Uterus (tissue), 4 donors: Measurements from ENCODE around the gene ADRA2B. TPM values are rescaled to one million over a fixed set of nuclear protein-coding genes. Genes with fewer than 3 reads are reported as not detected.

Source experiments
- DNase-seq, 2 donors: peaks; one replicate each; pipeline ENCODE4 v3.0.0-alpha.2; 2019 to 2020
- H3K27ac ChIP-seq, 2 donors: fragments of 200-600 bp; sonication (generic); 1 replicate in 1 of 2; 2 replicates in 1 of 2; pipeline ENCODE4 v1.5.1; 2016 to 2018
- H3K27me3 ChIP-seq, 2 donors: fragments of 200-600 bp; sonication (generic); one replicate each; pipeline ENCODE4 v1.5.1; 2018 to 2019; ENCODE audit warnings: control low read depth in 1 of 2
- H3K36me3 ChIP-seq, 2 donors: fragments of 200-600 bp; sonication (generic); one replicate each; pipeline ENCODE4 v1.5.1; 2019; ENCODE audit warnings: control low read depth in 1 of 2
- H3K4me1 ChIP-seq, 2 donors: fragments of 200-600 bp; sonication (generic); one replicate each; pipeline ENCODE4 v1.5.1; 2018 to 2019; ENCODE audit warnings: control low read depth in 1 of 2
- H3K4me3 ChIP-seq, 2 donors: fragments of 200-600 bp; sonication (generic); 1 replicate in 1 of 2; 2 replicates in 1 of 2; pipeline ENCODE4 v1.5.1; 2018 to 2019; ENCODE audit warnings: mild to moderate bottlenecking in 1 of 2
- H3K9me3 ChIP-seq, 2 donors: fragments of 200-600 bp; sonication (generic); one replicate each; pipeline ENCODE4 v1.5.1; 2019; ENCODE audit warnings: control low read depth in 1 of 2
- CTCF ChIP-seq, 4 experiments: fragments of 200-600 bp in 2 of 4; fragments of 450-650 bp in 2 of 4; sonication (generic) in 2 of 4; IDR thresholded peaks; one replicate each; pipeline ENCODE4 v1.5.1; 2016 to 2019; ENCODE audit warnings: antibody characterized with exemption in 4 of 4, mild to moderate bottlenecking in 2 of 4, moderate library complexity in 1 of 4
- POLR2A ChIP-seq, 2 donors: fragments of 450-650 bp; IDR thresholded peaks; one replicate each; pipeline ENCODE4 v1.6.1; 2016; ENCODE audit warnings: antibody characterized with exemption in 2 of 2, mild to moderate bottlenecking in 1 of 2, moderate library complexity in 1 of 2
- intact Hi-C: fragments of 100-400 bp; cut with DNase I; formaldehyde crosslinking; loops from one replicate; pipeline ENCODE4 v1.15.1; 2023; ENCODE audit warnings: low total_unique reads
- total RNA-seq, 4 donors: library from RNA; depleted of rRNA in 3 of 4; stranded (reverse); fragments of >200 nt in 3 of 4; gene quantifications; one replicate each; pipeline versions ENCODE4 v1.1.0 to v1.2.4, GENCODE V29; 2014 to 2023
- donor health status: DM: yes; HTN: yes; CAD: no.

ADRA2B gene
- total RNA-seq, 4 donors from 2014 or later = 0.51 to 5.4 (median 2.6) TPM; not detected in 1

DNA sequence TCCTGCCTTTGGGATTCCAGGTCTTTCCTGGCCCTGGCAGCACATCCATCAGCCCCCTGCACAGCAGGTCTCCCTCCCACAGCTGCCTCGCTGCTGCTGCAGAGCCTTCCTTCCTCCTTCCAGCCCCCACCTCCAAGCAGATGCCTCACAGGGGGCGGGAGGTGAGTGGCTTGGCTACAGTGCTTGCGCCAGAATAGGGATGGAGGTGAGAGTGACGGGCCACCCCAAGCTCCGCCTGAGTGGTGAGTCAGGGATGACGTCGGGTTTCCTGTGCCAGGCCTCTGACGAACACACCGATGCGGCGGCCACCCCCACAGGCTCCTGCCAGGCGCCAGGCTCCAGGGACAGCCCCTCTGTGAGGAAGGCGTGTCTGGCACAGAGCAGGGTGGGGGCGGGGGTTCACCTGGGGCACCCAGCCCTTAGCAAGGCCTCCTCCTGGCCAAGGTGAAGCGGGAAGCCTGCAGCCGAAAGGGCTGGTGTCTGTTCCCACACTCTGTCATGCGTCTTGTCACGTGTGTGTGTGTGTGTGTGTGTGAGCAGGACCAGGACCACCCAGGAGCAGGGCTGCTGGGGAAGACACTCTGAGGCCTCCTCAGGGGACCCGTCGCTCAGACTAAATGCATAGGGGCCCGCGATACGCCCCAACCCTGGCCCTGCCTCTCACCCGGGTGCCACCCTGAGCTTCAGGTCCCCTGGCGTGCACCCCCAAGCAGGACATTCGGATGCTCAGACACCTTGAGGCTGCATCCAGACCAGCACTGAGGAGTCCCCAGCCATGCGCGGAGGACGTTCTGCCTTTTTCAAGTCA lies 32.2 kb upstream of the ADRA2B start:
- Histone ChIP-seq H3K36me3 (no peaks in the 10 kb centered on the region), H3K27ac (no peak overlapping the region), H3K4me1 (no peaks in the 10 kb centered on the region), H3K9me3 (no peaks in the 10 kb centered on the region), H3K4me3 (no peak overlapping the region), H3K27me3 (no peaks in the 10 kb centered on the region)
- DNase-seq = peak; percentile 61
- intact Hi-C loops = no loop called here
- TF ChIP-seq CTCF (IDR thresholded peaks at IDR 0.05) (no peak), POLR2A (IDR thresholded peaks at IDR 0.05) (peak in 1 of 2 donors; percentile 11)

DNA sequence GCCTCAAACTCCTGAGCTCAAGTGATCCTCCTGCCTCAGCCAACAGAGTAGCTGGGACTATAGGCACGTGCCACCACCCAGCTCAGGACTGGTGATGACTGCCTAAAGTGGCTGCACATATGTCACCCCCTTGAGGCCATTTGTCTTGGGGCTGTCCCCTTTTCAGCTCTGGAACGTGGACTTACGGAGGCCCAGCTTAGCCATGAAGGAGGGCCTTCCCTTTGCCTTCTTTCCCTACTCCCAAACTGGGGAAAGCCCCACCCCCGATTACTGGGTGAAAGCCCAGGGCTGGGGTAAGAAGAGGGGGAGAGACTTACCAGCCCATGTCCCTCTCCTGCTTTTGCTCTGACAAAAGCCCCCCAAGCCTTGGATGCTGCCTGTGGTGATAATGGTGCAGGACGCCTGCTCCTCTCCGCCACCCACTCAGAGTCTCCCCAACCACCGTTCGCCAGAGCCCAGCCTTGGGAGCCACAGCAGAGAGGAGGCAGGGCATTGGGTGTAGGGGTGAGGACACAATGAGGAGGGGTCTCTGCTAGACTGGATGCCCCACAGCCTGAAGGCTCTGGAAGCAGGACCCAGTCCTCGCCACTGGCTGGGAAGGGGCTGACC lies 31.3 kb upstream of the ADRA2B start:
- H3K36me3 ChIP-seq = no peaks in the 10 kb centered on the region
- H3K27ac ChIP-seq = no peak overlapping the region
- no peaks in the 10 kb centered on the region for H3K27me3 ChIP-seq
- TF ChIP-seq POLR2A (IDR thresholded peaks at IDR 0.05) (no peak), CTCF (IDR thresholded peaks at IDR 0.05) (no peak)
- no peak overlapping the region for H3K4me3 ChIP-seq
- H3K4me1 ChIP-seq = no peaks in the 10 kb centered on the region
- DNase-seq = peak in 1 of 2 donors; percentile 7
- intact Hi-C loops = no loop called here
- no peaks in the 10 kb centered on the region for H3K9me3 ChIP-seq

GRCh38 chr2:96146881-96147592 lies 30.7 kb upstream of the ADRA2B start:
- TF ChIP-seq CTCF (IDR thresholded peaks at IDR 0.05) = no peak
- no peak for TF ChIP-seq POLR2A (IDR thresholded peaks at IDR 0.05)
- Histone ChIP-seq H3K27ac (no peak overlapping the region), H3K9me3 (no peaks in the 10 kb centered on the region), H3K27me3 (no peaks in the 10 kb centered on the region), H3K36me3 (no peaks in the 10 kb centered on the region), H3K4me1 (no peaks in the 10 kb centered on the region), H3K4me3 (no peak overlapping the region)
- intact Hi-C loops = no loop called here
- peak in 1 of 2 donors; percentile 10 for DNase-seq

GRCh38 chr2:96146153-96146880 lies 29.9 kb upstream of the ADRA2B start:
- Histone ChIP-seq H3K27me3 (no peaks in the 10 kb centered on the region), H3K27ac (no peak overlapping the region), H3K36me3 (no peaks in the 10 kb centered on the region), H3K9me3 (no peaks in the 10 kb centered on the region), H3K4me3 (no peak overlapping the region), H3K4me1 (no peaks in the 10 kb centered on the region)
- TF ChIP-seq POLR2A (IDR thresholded peaks at IDR 0.05) = peak in 1 of 2 donors; percentile 10
- no peak for TF ChIP-seq CTCF (IDR thresholded peaks at IDR 0.05)
- intact Hi-C loops = no loop called here
- peak in 1 of 2 donors; percentile 15 for DNase-seq
